Measurements from ENCODE around the gene THSD7B.

- TF ChIP-seq EP300 (IDR thresholded peaks at IDR 0.05), result no peak
- no peak for TF ChIP-seq CTCF (IDR thresholded peaks at IDR 0.05)
- TF ChIP-seq POLR2AphosphoS5 (IDR thresholded peaks at IDR 0.05), result no peak
Observed at GRCh38 chr2:137405496-137405895, 640.2 kb downstream of the THSD7B start.

Measured in upper lobe of left lung (tissue), 4 donors.